MM.1S (cell line): ENCODE results near the gene STX17.

Source experiments
- EZH2 ChIP-seq: fragments of 300-600 bp; sonication (generic); optimal IDR thresholded peaks from 2 replicates; pipeline ENCODE3; 2017; ENCODE audit warnings: low read depth, mild to moderate bottlenecking, antibody characterized with exemption, low read length, mixed read lengths
- EZH2phosphoT487 ChIP-seq: fragments of 300-600 bp; sonication (generic); IDR thresholded peaks from 2 replicates; pipeline ENCODE4 v1.6.1; 2018; ENCODE audit warnings: antibody characterized with exemption, low read length

DNA sequence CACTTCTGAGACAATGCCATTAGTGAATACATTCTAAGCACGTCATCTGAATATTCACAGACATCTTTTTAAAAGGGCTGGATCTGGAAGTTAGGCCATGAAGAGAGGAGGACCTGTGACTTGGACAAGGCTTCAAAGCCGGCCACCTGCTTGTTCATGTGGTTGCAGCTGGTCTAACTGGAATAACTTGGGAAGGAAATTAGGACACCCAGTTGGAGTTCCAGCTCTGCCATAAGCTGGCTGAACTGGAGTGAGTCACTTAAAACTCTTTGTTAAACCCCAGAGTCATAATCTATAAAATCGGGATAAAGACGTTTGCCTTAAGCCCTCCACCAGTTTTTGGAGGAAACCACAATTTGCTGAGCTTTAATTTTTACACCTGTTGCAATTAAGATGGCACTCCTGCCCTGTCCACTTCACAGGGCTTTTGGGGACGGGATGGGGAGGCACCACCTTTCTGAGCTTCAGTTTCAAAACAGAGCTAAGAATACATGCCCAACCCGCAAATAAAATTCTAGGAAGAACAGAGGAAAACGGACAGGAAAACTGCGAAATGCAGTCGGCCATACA, 536 bp upstream of the STX17 start:
- TF ChIP-seq EZH2phosphoT487, result no peak
- TF ChIP-seq EZH2, result no peak
